HEK293 (cell line): Measurements from ENCODE around the gene NRP1.

ENCODE experiments used
- CTCF ChIP-seq: fragments of 450-650 bp; formaldehyde crosslinking; IDR thresholded peaks from 2 replicates; pipeline ENCODE4 v1.5.1; 2016; ENCODE audit warnings: missing biosample characterization, missing genetic modification characterization
- ELK4 ChIP-seq: IDR thresholded peaks from 2 replicates; pipeline ENCODE4 v1.6.1; 2011; ENCODE audit warnings: mild to moderate bottlenecking, low read depth, low read length, borderline replicate concordance
- MEIS1 ChIP-seq: sonication (generic); formaldehyde crosslinking; IDR thresholded peaks from 2 replicates; pipeline ENCODE4 v1.8.1; 2022; ENCODE audit warnings: missing genetic modification reagents, mild to moderate bottlenecking, borderline replicate concordance
- REST ChIP-seq: fragments of 450-650 bp; formaldehyde crosslinking; IDR thresholded peaks from 2 replicates; pipeline ENCODE4 v1.5.1; 2016; ENCODE audit warnings: missing biosample characterization, missing genetic modification characterization
- TRIM28 ChIP-seq: IDR thresholded peaks from 2 replicates; pipeline ENCODE4 v1.6.1; 2011; ENCODE audit warnings: low read length, control low read depth, borderline replicate concordance
- ZBTB26 ChIP-seq: fragments of 450-650 bp; formaldehyde crosslinking; optimal IDR thresholded peaks from 2 replicates; pipeline ENCODE3; 2016; ENCODE audit warnings: missing biosample characterization, mild to moderate bottlenecking, missing genetic modification characterization
- ZNF19 ChIP-seq: fragments of 450-650 bp; formaldehyde crosslinking; IDR thresholded peaks from 2 replicates; pipeline ENCODE4; 2016; ENCODE audit warnings: missing biosample characterization, missing genetic modification characterization, low read depth
- ZNF239 ChIP-seq: fragments of 450-650 bp; formaldehyde crosslinking; IDR thresholded peaks from 2 replicates; pipeline ENCODE4 v1.5.1; 2016; ENCODE audit warnings: missing biosample characterization, missing genetic modification characterization
- ZNF416 ChIP-seq: fragments of 450-650 bp; formaldehyde crosslinking; IDR thresholded peaks from 2 replicates; pipeline ENCODE4 v1.5.1; 2016; ENCODE audit warnings: missing biosample characterization, missing genetic modification characterization
- ZNF449 ChIP-seq: fragments of 450-650 bp; formaldehyde crosslinking; IDR thresholded peaks from 2 replicates; pipeline ENCODE4 v1.5.1; 2017; ENCODE audit warnings: missing biosample characterization, mild to moderate bottlenecking, missing genetic modification characterization, moderate library complexity
- ZNF792 ChIP-seq: fragments of 450-650 bp; formaldehyde crosslinking; IDR thresholded peaks from 2 replicates; pipeline ENCODE4 v1.5.1; 2016; ENCODE audit warnings: missing biosample characterization, missing genetic modification characterization
- ZSCAN23 ChIP-seq: fragments of 450-650 bp; formaldehyde crosslinking; IDR thresholded peaks from 2 replicates; pipeline ENCODE4 v1.5.1; 2016; ENCODE audit warnings: missing biosample characterization, missing genetic modification characterization

GRCh38 chr10:33328253-33328652, 6.2 kb downstream of the NRP1 start:
- TF ChIP-seq CTCF (tag by site-specific recombination), result no peak
- no peak for TF ChIP-seq MEIS1 (CRISPR knock-in tag)
- TF ChIP-seq ZNF416 (tag by site-specific recombination), result no peak
- TF ChIP-seq ELK4, result no peak
- TF ChIP-seq TRIM28, result no peak
- no peak for TF ChIP-seq ZSCAN23 (tag by site-specific recombination)
- TF ChIP-seq ZNF19 (tag by site-specific recombination), result no peak
- no peak for TF ChIP-seq ZNF239 (tag by site-specific recombination)
- no peak for TF ChIP-seq REST (tag by site-specific recombination)
- TF ChIP-seq ZNF792 (tag by site-specific recombination), result no peak
- TF ChIP-seq ZBTB26 (tag by site-specific recombination), result no peak
- no peak for TF ChIP-seq ZNF449 (tag by site-specific recombination)
